Activated CD4-positive, alpha-beta memory T cell treated with anti-CD3 and anti-CD28 coated beads for 36 hours (primary cell): ENCODE results near the gene ARHGAP33. TPM values are rescaled to one million over a fixed set of nuclear protein-coding genes. Genes with fewer than 3 reads are reported as not detected.
"Not testable (repeated sequence)": the region's sequence is repeated elsewhere in the genome, so short reads cannot be mapped to it uniquely, and the experiment has no call there.

Experiments
- CTCF ChIA-PET: fragments of 350-600 bp; sonication (Branson Sonifier 250); formaldehyde crosslinking; loops from one replicate; lab custom pipeline; 2021; ENCODE audit warnings: antibody characterized with exemption, inconsistent platforms; lab: Charles Lee
- POLR2A ChIA-PET: fragments of 350-600 bp; sonication (Branson Sonifier 250); formaldehyde crosslinking; loops from one replicate; lab custom pipeline; 2021; ENCODE audit warnings: antibody characterized with exemption; lab: Charles Lee
- DNase-seq: peaks from one replicate; pipeline ENCODE4 v3.0.0-alpha.2; 2020
- H3K27ac Mint-ChIP-seq: one replicate; pipeline ENCODE4 v1.8.0; 2021; ENCODE audit warnings: mixed read lengths
- H3K27me3 Mint-ChIP-seq: one replicate; pipeline ENCODE4 v1.8.0; 2021; ENCODE audit warnings: mixed read lengths
- H3K36me3 Mint-ChIP-seq: one replicate; pipeline ENCODE4 v1.8.0; 2021; ENCODE audit warnings: mixed read lengths
- H3K4me1 Mint-ChIP-seq: one replicate; pipeline ENCODE4 v1.8.0; 2021; ENCODE audit warnings: low read depth, mixed read lengths
- H3K4me3 Mint-ChIP-seq: one replicate; pipeline ENCODE4 v1.8.0; 2021; ENCODE audit warnings: mild to moderate bottlenecking, mixed read lengths
- H3K9me3 Mint-ChIP-seq: one replicate; pipeline ENCODE4 v1.8.0; 2021; ENCODE audit warnings: mixed read lengths
- intact Hi-C: fragments of 100-400 bp; cut with micrococcal nuclease; formaldehyde crosslinking; loops from one replicate; pipeline ENCODE4 v1.15.1; 2023
- total RNA-seq, 2 experiments: library from RNA; stranded (reverse); gene quantifications; one replicate each; pipeline ENCODE4 v1.2.3, GENCODE V29; 2021

The ARHGAP33 gene
- total RNA-seq, 2 experiments from 2014 or later, result 35.0 to 39.3 TPM

- no peak for DNase-seq
- Mint-ChIP-seq H3K4me3 (no peak overlapping the region), H3K9me3 (no peaks in the 10 kb centered on the region), H3K4me1 (no peaks in the 10 kb centered on the region), H3K36me3 (no peaks in the 10 kb centered on the region), H3K27ac (no peak overlapping the region), H3K27me3 (peaks cover 20% of the 10 kb centered on the region)
- intact Hi-C loops, result no loop called here
- CTCF ChIA-PET, result no interaction called here
- POLR2A ChIA-PET, result no interaction called here
Measured at GRCh38 chr19:35792888-35793287, 17.5 kb downstream of the ARHGAP33 start.

GRCh38 chr19:35793381-35794165 is 18.2 kb downstream of the ARHGAP33 start:
- DNase-seq, result no peak
- ChIA-PET POLR2A (no interaction called here), CTCF (no interaction called here)
- H3K27ac Mint-ChIP-seq, result no peak overlapping the region
- H3K4me1 Mint-ChIP-seq, result no peaks in the 10 kb centered on the region
- no peaks in the 10 kb centered on the region for H3K36me3 Mint-ChIP-seq
- H3K9me3 Mint-ChIP-seq, result no peaks in the 10 kb centered on the region
- intact Hi-C loops, result no loop called here
- no peak overlapping the region for H3K4me3 Mint-ChIP-seq
- H3K27me3 Mint-ChIP-seq, result peaks cover 23% of the 10 kb centered on the region

DNA sequence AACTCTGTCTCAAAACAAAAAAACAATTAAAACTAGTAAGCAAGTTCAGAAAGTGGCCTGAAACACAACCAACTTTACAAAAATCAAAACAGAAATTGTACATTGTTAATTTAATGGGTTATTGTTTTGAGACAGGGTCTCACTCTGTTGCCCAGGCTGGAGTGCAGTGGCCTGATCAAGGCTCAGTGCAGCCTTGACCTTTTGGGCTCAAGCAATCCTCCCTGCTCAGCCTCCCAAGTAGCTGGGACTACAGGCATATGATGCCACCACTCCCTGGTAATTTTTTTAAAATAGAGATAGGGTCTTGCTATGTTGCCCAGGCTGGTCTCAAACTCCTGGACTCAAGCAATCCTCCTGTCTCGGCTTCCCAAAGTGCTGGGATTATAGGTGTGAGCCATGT is 20.2 kb downstream of the ARHGAP33 start:
- POLR2A ChIA-PET, CTCF ChIA-PET: not testable (repeated sequence)

DNA sequence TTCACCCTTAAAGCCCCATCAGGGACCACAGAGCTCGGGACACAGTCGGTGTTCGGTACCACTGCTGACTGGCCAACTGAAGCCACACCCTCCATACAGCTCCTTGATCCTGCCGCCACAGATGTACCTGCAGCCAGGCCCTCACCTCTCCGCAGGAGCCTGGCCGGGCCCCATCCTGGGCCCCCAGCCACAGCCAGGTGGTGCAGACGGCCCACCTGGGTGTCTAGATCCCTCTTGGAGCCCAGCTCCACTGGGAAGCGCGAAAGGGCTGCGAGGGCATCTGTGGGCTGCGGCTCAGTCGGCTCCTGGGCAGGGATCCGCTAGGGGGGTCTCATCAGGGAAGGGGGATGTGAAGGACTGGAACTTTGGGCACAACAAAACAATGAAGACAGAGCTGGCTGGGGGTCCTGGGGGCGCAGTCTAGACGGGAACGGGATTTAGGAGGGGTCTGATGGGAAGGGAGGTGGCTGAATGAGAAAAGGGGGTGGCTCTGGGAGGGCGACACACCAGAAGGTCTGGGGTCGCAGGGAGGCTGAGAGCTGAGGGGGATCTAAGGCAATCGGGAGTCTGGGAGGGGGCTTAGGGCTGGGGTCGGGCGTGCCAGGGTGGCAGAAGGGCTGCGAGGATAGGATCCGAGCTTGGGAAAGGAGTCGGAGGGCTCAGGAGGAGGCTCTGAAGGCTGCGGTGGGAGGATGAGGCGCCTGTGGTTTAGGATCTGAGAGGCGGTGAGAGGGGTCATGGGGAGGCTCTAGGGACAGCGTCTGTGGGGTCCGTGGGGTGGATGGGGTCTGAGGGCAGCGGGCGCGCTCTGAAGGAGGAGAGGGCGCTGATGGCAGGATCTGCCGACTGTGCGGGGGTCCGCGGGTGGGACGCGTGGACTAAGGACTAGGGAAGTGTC is 21.5 kb downstream of the ARHGAP33 start:
- no peak overlapping the region for H3K27ac Mint-ChIP-seq
- ChIA-PET CTCF (no interaction called here), POLR2A (no interaction called here)
- intact Hi-C loops, result no loop called here
- H3K9me3 Mint-ChIP-seq, result no peaks in the 10 kb centered on the region
- H3K27me3 Mint-ChIP-seq, result peaks cover 27% of the 10 kb centered on the region
- no peaks in the 10 kb centered on the region for H3K36me3 Mint-ChIP-seq
- no peaks in the 10 kb centered on the region for H3K4me1 Mint-ChIP-seq
- no peak for DNase-seq
- no peak overlapping the region for H3K4me3 Mint-ChIP-seq

More for the DNA sequence above, 20.2 kb downstream of the ARHGAP33 start:
- H3K9me3 Mint-ChIP-seq, H3K4me1 Mint-ChIP-seq, intact Hi-C loops, H3K27ac Mint-ChIP-seq, H3K4me3 Mint-ChIP-seq, DNase-seq, H3K36me3 Mint-ChIP-seq: not testable (repeated sequence)
- peaks cover 27% of the 10 kb centered on the region for H3K27me3 Mint-ChIP-seq

GRCh38 chr19:35797663-35798062 is 22.3 kb downstream of the ARHGAP33 start:
- ChIA-PET POLR2A (no interaction called here), CTCF (no interaction called here)
- H3K27me3 Mint-ChIP-seq, result peaks cover 27% of the 10 kb centered on the region
- DNase-seq, result peak; percentile 32
- no peaks in the 10 kb centered on the region for H3K9me3 Mint-ChIP-seq
- H3K27ac Mint-ChIP-seq, result no peak overlapping the region
- no peaks in the 10 kb centered on the region for H3K4me1 Mint-ChIP-seq
- H3K36me3 Mint-ChIP-seq, result no peaks in the 10 kb centered on the region
- intact Hi-C loops, result no loop called here
- H3K4me3 Mint-ChIP-seq, result no peak overlapping the region

- ChIA-PET CTCF (interaction anchor here (1.2 kb wide), 1 partner anchor 109 kb away, joined by 6 read pairs; no protein-coding TSS in a partner anchor), POLR2A (no interaction called here)
- H3K9me3 Mint-ChIP-seq, result no peaks in the 10 kb centered on the region
- no peak overlapping the region for H3K4me3 Mint-ChIP-seq
- no peaks in the 10 kb centered on the region for H3K36me3 Mint-ChIP-seq
- no peak overlapping the region for H3K27ac Mint-ChIP-seq
- intact Hi-C loops, result no loop called here
- no peak for DNase-seq
- H3K4me1 Mint-ChIP-seq, result peaks cover 6% of the 10 kb centered on the region
- peaks cover 16% of the 10 kb centered on the region for H3K27me3 Mint-ChIP-seq
Measured at GRCh38 chr19:35801828-35802227, 26.5 kb downstream of the ARHGAP33 start.

- no peak for DNase-seq
- Mint-ChIP-seq H3K27me3 (no peaks in the 10 kb centered on the region), H3K4me1 (peaks cover 6% of the 10 kb centered on the region), H3K36me3 (no peaks in the 10 kb centered on the region), H3K27ac (no peak overlapping the region), H3K4me3 (no peak overlapping the region), H3K9me3 (no peaks in the 10 kb centered on the region)
- POLR2A ChIA-PET, result no interaction called here
- intact Hi-C loops, result no loop called here
- CTCF ChIA-PET, result no interaction called here
Measured at GRCh38 chr19:35805526-35806102, 30.2 kb downstream of the ARHGAP33 start.

DNA sequence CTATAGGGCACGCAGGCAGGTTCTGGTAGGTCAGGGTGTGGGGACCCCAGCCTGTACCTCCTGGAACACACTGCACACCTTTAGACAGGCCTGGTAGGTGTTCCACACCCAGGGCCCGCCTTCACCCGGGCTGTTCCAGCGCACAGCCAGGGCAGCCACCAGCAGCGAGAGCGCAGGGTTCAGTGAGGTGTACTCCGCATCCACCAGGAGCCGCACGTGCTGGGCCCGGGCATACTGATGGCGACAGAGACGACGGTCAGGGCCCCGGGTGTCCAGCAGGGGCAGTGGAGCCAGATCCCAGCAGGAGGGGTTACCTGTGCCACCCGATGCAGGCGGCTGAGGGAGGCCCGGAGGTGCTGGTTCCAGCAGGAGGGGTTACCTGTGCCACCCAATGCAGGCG is 31.2 kb downstream of the ARHGAP33 start:
- Mint-ChIP-seq H3K27ac (no peak overlapping the region), H3K36me3 (no peaks in the 10 kb centered on the region), H3K9me3 (no peaks in the 10 kb centered on the region), H3K4me3 (no peak overlapping the region), H3K4me1 (peaks cover 6% of the 10 kb centered on the region), H3K27me3 (no peaks in the 10 kb centered on the region)
- DNase-seq, result no peak
- intact Hi-C loops, result no loop called here
- ChIA-PET CTCF (no interaction called here), POLR2A (no interaction called here)

GRCh38 chr19:35807633-35808032 is 32.3 kb downstream of the ARHGAP33 start:
- Mint-ChIP-seq H3K27ac (no peak overlapping the region), H3K4me1 (peaks cover 6% of the 10 kb centered on the region), H3K4me3 (no peak overlapping the region), H3K27me3 (no peaks in the 10 kb centered on the region), H3K36me3 (no peaks in the 10 kb centered on the region), H3K9me3 (no peaks in the 10 kb centered on the region)
- ChIA-PET CTCF (no interaction called here), POLR2A (no interaction called here)
- DNase-seq, result no peak
- intact Hi-C loops, result no loop called here

GRCh38 chr19:35811317-35812219 is 36.2 kb downstream of the ARHGAP33 start:
- no peaks in the 10 kb centered on the region for H3K9me3 Mint-ChIP-seq
- H3K27me3 Mint-ChIP-seq, result peaks cover 8% of the 10 kb centered on the region
- POLR2A ChIA-PET, result no interaction called here
- no peak overlapping the region for H3K27ac Mint-ChIP-seq
- CTCF ChIA-PET, result no interaction called here
- H3K4me1 Mint-ChIP-seq, result no peaks in the 10 kb centered on the region
- no peak overlapping the region for H3K4me3 Mint-ChIP-seq
- DNase-seq, result no peak
- intact Hi-C loops, result no loop called here
- H3K36me3 Mint-ChIP-seq, result peaks cover 2% of the 10 kb centered on the region

- Mint-ChIP-seq H3K4me1 (no peaks in the 10 kb centered on the region), H3K27ac (no peak within 1 kb of the TSS), H3K9me3 (no peaks in the 10 kb centered on the region), H3K4me3 (no peak within 1 kb of the TSS), H3K27me3 (peaks cover 10% of the 10 kb centered on the region), H3K36me3 (peaks cover 2% of the 10 kb centered on the region)
- intact Hi-C loops, result no loop called here
- ChIA-PET CTCF (interaction anchor here (0.6 kb wide), 1 partner anchor 23 kb away, joined by 3 read pairs; no protein-coding TSS in a partner anchor), POLR2A (no interaction called here)
- DNase-seq, result no peak
Measured at GRCh38 chr19:35812220-35813042, 37.1 kb downstream of the ARHGAP33 start, which contains the start of gene PRODH2. PRODH2 (minus strand) TSS chr19:35812845; CDS start chr19:35812805, 40 bp downstream.
